Neural cell (in vitro differentiated cells): Measurements from ENCODE around the gene CACNA1C. TPM values are rescaled to one million over a fixed set of nuclear protein-coding genes. Genes with fewer than 3 reads are reported as not detected.
A peak's percentile ranks its signal among the peaks of the same experiment; 100 is the strongest.

ENCODE experiments used
- H2AFZ ChIP-seq: fragments of 200-600, 300-800 bp; sonication (generic), shearing (Covaris generic); 2 replicates; pipeline ENCODE4 v1.6.0; 2014; ENCODE audit warnings: low read depth, mild to moderate bottlenecking, antibody characterized with exemption, low read length, moderate library complexity
- H3F3A ChIP-seq: fragments of 200-600 bp; shearing (Covaris generic); 2 replicates; pipeline ENCODE4 v1.6.1; 2016; ENCODE audit warnings: mild to moderate bottlenecking, moderate library complexity, mixed read lengths, antibody characterized with exemption, low read length; ENCODE audit not compliant: insufficient read depth, poor library complexity, severe bottlenecking
- H3K27ac ChIP-seq: fragments of 200-600, 300-800 bp; sonication (generic), shearing (Covaris generic); 2 replicates; pipeline ENCODE4 v1.5.1; 2014; ENCODE audit warnings: mild to moderate bottlenecking, low read length, moderate library complexity
- H3K27me3 ChIP-seq: fragments of 300-800, 200-600 bp; sonication (generic), shearing (Covaris generic); 2 replicates; pipeline ENCODE4 v1.6.0; 2014; ENCODE audit warnings: mild to moderate bottlenecking, low read depth, low read length, moderate library complexity; ENCODE audit not compliant: insufficient read depth
- H3K36me3 ChIP-seq: fragments of 300-800, 200-600 bp; sonication (generic), shearing (Covaris generic); 2 replicates; pipeline ENCODE4 v1.5.1; 2014; ENCODE audit warnings: mild to moderate bottlenecking, antibody characterized with exemption, low read length, moderate library complexity; ENCODE audit not compliant: insufficient read depth
- H3K4me2 ChIP-seq: fragments of 300-800, 200-600 bp; sonication (generic), shearing (Covaris generic); 2 replicates; pipeline ENCODE4 v1.6.0; 2014; ENCODE audit warnings: mild to moderate bottlenecking, low read length
- H3K4me3 ChIP-seq: fragments of 300-800, 200-600 bp; sonication (generic), shearing (Covaris generic); 2 replicates; pipeline ENCODE4 v1.5.1; 2014; ENCODE audit warnings: mild to moderate bottlenecking, low read length, moderate library complexity
- H3K79me2 ChIP-seq: fragments of 200-600 bp; shearing (Covaris generic); replicated peaks from 2 replicates; pipeline ENCODE4 v1.6.0; 2014; ENCODE audit warnings: mild to moderate bottlenecking, low read length, moderate library complexity; ENCODE audit not compliant: insufficient read depth
- H3K9ac ChIP-seq: fragments of 300-800, 200-600 bp; sonication (generic), shearing (Covaris generic); 2 replicates; pipeline ENCODE4 v1.6.1; 2016; ENCODE audit warnings: mild to moderate bottlenecking, low read length, mixed read lengths
- H3K9me2 ChIP-seq: fragments of 200-600 bp; shearing (Covaris generic); 2 replicates; pipeline ENCODE4 v1.6.1; 2016; ENCODE audit warnings: mild to moderate bottlenecking, low read length, mixed read lengths; ENCODE audit not compliant: insufficient read depth
- H3K9me3 ChIP-seq: fragments of 200-600, 300-800 bp; sonication (generic), shearing (Covaris generic); 2 replicates; pipeline ENCODE4 v1.6.1; 2016; ENCODE audit warnings: mild to moderate bottlenecking, mixed run types, low read length, moderate library complexity, mixed read lengths
- H4K20me1 ChIP-seq: fragments of 200-600 bp; shearing (Covaris generic); 2 replicates; pipeline ENCODE4 v1.6.1; 2016; ENCODE audit warnings: mild to moderate bottlenecking, mixed run types; ENCODE audit not compliant: insufficient read depth
- CTCF ChIP-seq: fragments of 450-650 bp; IDR thresholded peaks from 2 replicates; pipeline ENCODE4 v1.5.1; 2014; ENCODE audit warnings: antibody characterized with exemption, mild to moderate bottlenecking, moderate library complexity; ENCODE audit not compliant: poor library complexity, severe bottlenecking
- EP300 ChIP-seq: fragments of 450-650 bp; conservative IDR thresholded peaks from 2 replicates; pipeline ENCODE4 v1.6.1; 2014; ENCODE audit warnings: antibody characterized with exemption, mild to moderate bottlenecking, moderate library complexity; ENCODE audit not compliant: poor library complexity, severe bottlenecking
- EZH2 ChIP-seq: fragments of 200-600, 300-800 bp; shearing (Covaris generic), sonication (generic); IDR thresholded peaks from 2 replicates; pipeline ENCODE4 v1.6.1; 2014; ENCODE audit warnings: antibody characterized with exemption, low read length, borderline replicate concordance, mild to moderate bottlenecking; ENCODE audit not compliant: insufficient read depth, poor library complexity, severe bottlenecking
- MXI1 ChIP-seq: fragments of 450-650 bp; conservative IDR thresholded peaks from 2 replicates; pipeline ENCODE4 v1.6.1; 2014; ENCODE audit warnings: antibody characterized with exemption, mild to moderate bottlenecking; ENCODE audit not compliant: poor library complexity, severe bottlenecking
- POLR2AphosphoS5 ChIP-seq: IDR thresholded peaks from 2 replicates; pipeline ENCODE4 v1.6.1; 2012
- RAD21 ChIP-seq: fragments of 450-650 bp; conservative IDR thresholded peaks from 2 replicates; pipeline ENCODE4 v1.6.1; 2014; ENCODE audit warnings: antibody characterized with exemption, mild to moderate bottlenecking, moderate library complexity
- REST ChIP-seq: IDR thresholded peaks from 2 replicates; pipeline ENCODE4 v1.6.1; 2012; ENCODE audit warnings: borderline replicate concordance
- SMC3 ChIP-seq: fragments of 450-650 bp; conservative IDR thresholded peaks from 2 replicates; pipeline ENCODE4 v1.6.1; 2014; ENCODE audit warnings: antibody characterized with exemption, mild to moderate bottlenecking, moderate library complexity; ENCODE audit not compliant: poor library complexity
- TAF1 ChIP-seq: IDR thresholded peaks from 2 replicates; pipeline ENCODE4 v1.6.1; 2012; ENCODE audit warnings: low read depth
- polyA plus RNA-seq: library from polyadenylated mRNA; depleted of rRNA; stranded (reverse); fragments of >200 nt; gene quantifications from 2 replicates; pipeline ENCODE4 v1.2.3, GENCODE V29; 2014

The CACNA1C gene
- polyA plus RNA-seq, 1 donor from 2014 or later: 9.7 TPM

- peak overlapping the region; percentile 74 for H3K9ac ChIP-seq
- H2AFZ ChIP-seq: no peak overlapping the region
- H3K4me2 ChIP-seq: no peak overlapping the region
- no peaks in the 10 kb centered on the region for H3K79me2 ChIP-seq
- TF ChIP-seq SMC3 (no peak), CTCF (no peak), EZH2 (no peak), POLR2AphosphoS5 (peak; percentile 35), MXI1 (no peak), RAD21 (no peak), TAF1 (no peak)
- no peaks in the 10 kb centered on the region for H4K20me1 ChIP-seq
- no peaks in the 10 kb centered on the region for H3K9me3 ChIP-seq
- H3K4me3 ChIP-seq: no peak overlapping the region
- no peaks in the 10 kb centered on the region for H3K9me2 ChIP-seq
- no peaks in the 10 kb centered on the region for H3K27me3 ChIP-seq
- H3F3A ChIP-seq: no peaks in the 10 kb centered on the region
- no peaks in the 10 kb centered on the region for H3K36me3 ChIP-seq
- H3K27ac ChIP-seq: peak overlapping the region; percentile 98
Measured at GRCh38 chr12:2215709-2216560, 163.1 kb downstream of the CACNA1C start.

DNA sequence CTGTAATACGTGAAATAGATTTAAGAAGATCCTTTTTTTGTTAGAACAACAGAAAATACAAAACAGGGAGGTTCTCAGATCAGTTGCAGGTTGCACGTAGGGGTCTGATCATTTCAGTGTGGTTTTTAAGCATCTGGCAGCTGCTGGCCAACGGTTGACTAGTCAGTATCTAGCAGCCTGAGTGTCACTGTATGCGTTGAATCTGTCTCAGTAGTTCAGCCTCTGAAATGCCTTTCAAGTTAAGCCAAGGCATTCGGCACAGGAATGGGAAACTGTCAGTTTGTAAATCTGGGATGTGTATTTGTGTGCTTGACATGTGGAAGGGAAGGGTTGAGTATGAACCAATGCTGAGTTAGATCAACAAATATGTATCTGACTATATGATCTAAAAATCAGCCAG, 165.9 kb downstream of the CACNA1C start:
- Histone ChIP-seq H2AFZ (no peak overlapping the region), H3K9me2 (no peaks in the 10 kb centered on the region), H4K20me1 (no peaks in the 10 kb centered on the region), H3K9ac (no peak overlapping the region), H3K9me3 (no peaks in the 10 kb centered on the region), H3F3A (no peaks in the 10 kb centered on the region), H3K27ac (no peak overlapping the region), H3K4me3 (no peak overlapping the region), H3K79me2 (no peaks in the 10 kb centered on the region), H3K36me3 (no peaks in the 10 kb centered on the region), H3K4me2 (no peak overlapping the region), H3K27me3 (no peaks in the 10 kb centered on the region)
- TF ChIP-seq EZH2: no peak
- TF ChIP-seq SMC3: no peak
- TF ChIP-seq EP300: no peak
- TF ChIP-seq CTCF: no peak
- TF ChIP-seq RAD21: no peak
- no peak for TF ChIP-seq POLR2AphosphoS5
- no peak for TF ChIP-seq REST
- TF ChIP-seq TAF1: no peak
- TF ChIP-seq MXI1: no peak
